GM23338 (cell line): Measurements from ENCODE around the gene MMP24OS. TPM values are rescaled to one million over a fixed set of nuclear protein-coding genes. Genes with fewer than 3 reads are reported as not detected.

ENCODE experiments used
- ATAC-seq: fragments of 200-7000 bp; cut with Tn5 transposase; 3 replicates; pipeline ENCODE4 v1.9.1; 2020
- DNase-seq: peaks from one replicate; pipeline ENCODE4 v3.0.0-alpha.2; 2015; ENCODE audit warnings: low spot score
- H2AFZ ChIP-seq: fragments of 200-600 bp; sonication (generic); 2 replicates; pipeline ENCODE4 v1.8.0; 2016; ENCODE audit warnings: antibody characterized with exemption, mild to moderate bottlenecking, moderate library complexity
- H3F3A ChIP-seq: fragments of 200-600 bp; sonication (generic); replicated peaks from 2 replicates; pipeline ENCODE4 v1.8.0; 2017; ENCODE audit warnings: antibody characterized with exemption, mixed run types, low read depth
- H3K27ac ChIP-seq: fragments of 200-600 bp; sonication (generic); 2 replicates; pipeline ENCODE4 v1.6.1; 2016; ENCODE audit warnings: low read depth
- H3K27me3 ChIP-seq: fragments of 200-600 bp; sonication (generic); 2 replicates; pipeline ENCODE4 v1.8.0; 2016; ENCODE audit warnings: mild to moderate bottlenecking, mixed run types, moderate library complexity; ENCODE audit not compliant: insufficient read depth
- H3K36me3 ChIP-seq: fragments of 200-600 bp; sonication (generic); 2 replicates; pipeline ENCODE4 v1.8.0; 2016; ENCODE audit warnings: mild to moderate bottlenecking; ENCODE audit not compliant: insufficient read depth
- H3K4me1 ChIP-seq: fragments of 200-600 bp; sonication (generic); 2 replicates; pipeline ENCODE4 v1.8.0; 2016; ENCODE audit warnings: mild to moderate bottlenecking, moderate library complexity; ENCODE audit not compliant: insufficient read depth
- H3K4me2 ChIP-seq: fragments of 200-600 bp; sonication (generic); 2 replicates; pipeline ENCODE4 v1.7.1; 2017; ENCODE audit warnings: mixed run types
- H3K4me3 ChIP-seq: fragments of 200-600 bp; sonication (generic); 2 replicates; pipeline ENCODE4 v1.6.1; 2016; ENCODE audit warnings: mixed run types
- H3K79me2 ChIP-seq: fragments of 200-600 bp; sonication (generic); replicated peaks from 2 replicates; pipeline ENCODE4 v1.8.0; 2017; ENCODE audit warnings: mild to moderate bottlenecking; ENCODE audit not compliant: insufficient read depth
- H3K9me2 ChIP-seq: fragments of 200-600 bp; sonication (generic); 2 replicates; pipeline ENCODE4 v1.8.0; 2017; ENCODE audit not compliant: insufficient read depth
- H4K20me1 ChIP-seq: fragments of 200-600 bp; sonication (generic); replicated peaks from 2 replicates; pipeline ENCODE4 v1.8.0; 2017; ENCODE audit warnings: mild to moderate bottlenecking; ENCODE audit not compliant: insufficient read depth
- H3K27ac Mint-ChIP-seq: 2 replicates; pipeline ENCODE4 v1.8.0; 2020; ENCODE audit warnings: inconsistent platforms, mild to moderate bottlenecking, moderate library complexity, mixed read lengths
- H3K27me3 Mint-ChIP-seq: 3 replicates; pipeline ENCODE4 v1.8.0; 2022; ENCODE audit warnings: low read depth, mild to moderate bottlenecking, moderate library complexity, mixed read lengths, inconsistent platforms; ENCODE audit not compliant: insufficient read depth, poor library complexity
- H3K36me3 Mint-ChIP-seq: 3 replicates; pipeline ENCODE4 v1.8.0; 2021; ENCODE audit warnings: low read depth, mild to moderate bottlenecking, inconsistent platforms, moderate library complexity, mixed read lengths
- H3K4me1 Mint-ChIP-seq: 3 replicates; pipeline ENCODE4 v1.8.0; 2020; ENCODE audit warnings: mild to moderate bottlenecking, inconsistent platforms, mixed read lengths
- H3K4me3 Mint-ChIP-seq: 3 replicates; pipeline ENCODE4 v1.8.0; 2021; ENCODE audit warnings: moderate library complexity, mild to moderate bottlenecking, inconsistent platforms, mixed read lengths
- H3K9me3 Mint-ChIP-seq: 3 replicates; pipeline ENCODE4 v1.8.0; 2020; ENCODE audit warnings: moderate library complexity, mild to moderate bottlenecking, inconsistent platforms, mixed read lengths
- CREB1 ChIP-seq: fragments of 250-450 bp; sonication (Bioruptor Pico); IDR thresholded peaks from 2 replicates; pipeline ENCODE4 v1.5.0; 2020; ENCODE audit warnings: low read depth, mild to moderate bottlenecking, moderate library complexity
- ETS1 ChIP-seq: IDR thresholded peaks from 2 replicates; pipeline ENCODE4 v1.6.1; 2016; ENCODE audit warnings: antibody characterized with exemption
- EZH2 ChIP-seq: fragments of 200-600 bp; sonication (generic); IDR thresholded peaks from one replicate; pipeline ENCODE4 v1.8.0; 2017; ENCODE audit warnings: antibody characterized with exemption, mild to moderate bottlenecking, low read depth; ENCODE audit not compliant: unreplicated experiment
- ZNF114 ChIP-seq: fragments of 250-450 bp; sonication (Bioruptor Pico); IDR thresholded peaks from 2 replicates; pipeline ENCODE4 v1.5.0; 2020; ENCODE audit warnings: mild to moderate bottlenecking, moderate library complexity
- polyA plus RNA-seq: library from polyadenylated mRNA; unstranded; fragments of >200 nt; fragmentation: Nextera tagmentation; extraction: Ambion mirVana; gene quantifications from 2 replicates; pipeline ENCODE4 v1.2.1, GENCODE V29; 2016
- total RNA-seq: library from RNA; depleted of rRNA; stranded (reverse); fragments of >200 nt; shearing (Covaris generic); gene quantifications from 2 replicates; pipeline ENCODE4 v1.2.3, GENCODE V29; 2014
- TF ChIP-seq, protein P1 (sequence below), 2 experiments: fragments of 200-600 bp in 1 of 2; sonication (generic) in 1 of 2; conservative IDR thresholded peaks; 2 replicates each; pipeline versions ENCODE4 v1.5.1 to v1.6.1; 2016 to 2017; ENCODE audit warnings: antibody characterized with exemption in 2 of 2, low read depth in 2 of 2, mild to moderate bottlenecking in 2 of 2, moderate library complexity in 1 of 2
- TF ChIP-seq, protein P2 (sequence below): fragments of 250-450 bp; sonication (Bioruptor Pico); IDR thresholded peaks from 2 replicates; pipeline ENCODE4 v1.5.0; 2020; ENCODE audit warnings: mild to moderate bottlenecking, moderate library complexity

The MMP24OS gene
- total and polyA plus RNA-seq, 2 experiments from 2014 or later = 10.5 to 25.4 TPM

DNA sequence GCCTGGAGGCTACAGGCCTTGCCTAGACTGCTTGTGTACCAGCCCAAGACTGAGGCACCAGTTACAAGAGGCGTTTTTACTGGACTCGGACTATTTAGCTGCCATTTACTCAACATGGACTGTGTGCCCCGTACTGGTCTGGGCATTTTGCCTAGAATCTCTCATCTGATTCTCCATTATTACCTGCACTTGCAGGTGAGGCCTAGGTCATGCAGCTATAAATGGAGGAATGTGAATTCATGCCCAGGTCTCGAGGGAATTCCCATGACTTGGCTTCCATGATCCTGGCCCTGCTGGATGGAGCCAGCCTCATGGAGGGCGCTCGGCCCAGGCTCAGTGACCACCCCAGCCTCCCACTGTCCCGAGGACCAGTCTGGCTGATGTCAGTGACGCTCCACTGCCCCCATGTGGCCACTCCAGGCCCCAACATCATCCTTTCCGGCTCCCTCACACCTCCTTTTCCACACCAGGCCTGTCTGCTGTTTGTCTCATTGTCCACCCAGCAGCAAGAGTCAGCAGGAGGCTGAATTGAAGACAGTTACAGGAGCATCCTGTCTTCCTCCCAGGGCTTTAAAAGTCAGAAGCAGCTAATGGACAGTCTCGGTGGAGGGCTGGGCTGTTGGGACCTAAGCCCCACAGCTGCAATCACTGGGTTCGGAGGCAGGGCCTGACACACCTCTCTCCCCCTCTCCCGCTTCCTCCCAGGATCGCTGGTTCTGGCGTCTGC is 8.7 kb downstream of the MMP24OS start:
- no peak overlapping the region for H3K27ac Mint-ChIP-seq
- peak; percentile 81 for ATAC-seq
- H3K36me3 ChIP-seq = no peaks in the 10 kb centered on the region

More for the DNA sequence above, 8.7 kb downstream of the MMP24OS start:
- no peaks in the 10 kb centered on the region; the same call in 1 of the 3 replicates for H3K36me3 Mint-ChIP-seq
- TF ChIP-seq, protein P1, sequence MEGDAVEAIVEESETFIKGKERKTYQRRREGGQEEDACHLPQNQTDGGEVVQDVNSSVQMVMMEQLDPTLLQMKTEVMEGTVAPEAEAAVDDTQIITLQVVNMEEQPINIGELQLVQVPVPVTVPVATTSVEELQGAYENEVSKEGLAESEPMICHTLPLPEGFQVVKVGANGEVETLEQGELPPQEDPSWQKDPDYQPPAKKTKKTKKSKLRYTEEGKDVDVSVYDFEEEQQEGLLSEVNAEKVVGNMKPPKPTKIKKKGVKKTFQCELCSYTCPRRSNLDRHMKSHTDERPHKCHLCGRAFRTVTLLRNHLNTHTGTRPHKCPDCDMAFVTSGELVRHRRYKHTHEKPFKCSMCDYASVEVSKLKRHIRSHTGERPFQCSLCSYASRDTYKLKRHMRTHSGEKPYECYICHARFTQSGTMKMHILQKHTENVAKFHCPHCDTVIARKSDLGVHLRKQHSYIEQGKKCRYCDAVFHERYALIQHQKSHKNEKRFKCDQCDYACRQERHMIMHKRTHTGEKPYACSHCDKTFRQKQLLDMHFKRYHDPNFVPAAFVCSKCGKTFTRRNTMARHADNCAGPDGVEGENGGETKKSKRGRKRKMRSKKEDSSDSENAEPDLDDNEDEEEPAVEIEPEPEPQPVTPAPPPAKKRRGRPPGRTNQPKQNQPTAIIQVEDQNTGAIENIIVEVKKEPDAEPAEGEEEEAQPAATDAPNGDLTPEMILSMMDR (conservative IDR thresholded peaks at IDR 0.05; ENCODE audit: low read depth in 2 of 2) = peak; percentile 85 to 99
- TF ChIP-seq CREB1 (CRISPR knock-in tag) (peak; percentile 55), EZH2 (no peak), ZNF114 (no peak), ETS1 (no peak)
- TF ChIP-seq, protein P2, sequence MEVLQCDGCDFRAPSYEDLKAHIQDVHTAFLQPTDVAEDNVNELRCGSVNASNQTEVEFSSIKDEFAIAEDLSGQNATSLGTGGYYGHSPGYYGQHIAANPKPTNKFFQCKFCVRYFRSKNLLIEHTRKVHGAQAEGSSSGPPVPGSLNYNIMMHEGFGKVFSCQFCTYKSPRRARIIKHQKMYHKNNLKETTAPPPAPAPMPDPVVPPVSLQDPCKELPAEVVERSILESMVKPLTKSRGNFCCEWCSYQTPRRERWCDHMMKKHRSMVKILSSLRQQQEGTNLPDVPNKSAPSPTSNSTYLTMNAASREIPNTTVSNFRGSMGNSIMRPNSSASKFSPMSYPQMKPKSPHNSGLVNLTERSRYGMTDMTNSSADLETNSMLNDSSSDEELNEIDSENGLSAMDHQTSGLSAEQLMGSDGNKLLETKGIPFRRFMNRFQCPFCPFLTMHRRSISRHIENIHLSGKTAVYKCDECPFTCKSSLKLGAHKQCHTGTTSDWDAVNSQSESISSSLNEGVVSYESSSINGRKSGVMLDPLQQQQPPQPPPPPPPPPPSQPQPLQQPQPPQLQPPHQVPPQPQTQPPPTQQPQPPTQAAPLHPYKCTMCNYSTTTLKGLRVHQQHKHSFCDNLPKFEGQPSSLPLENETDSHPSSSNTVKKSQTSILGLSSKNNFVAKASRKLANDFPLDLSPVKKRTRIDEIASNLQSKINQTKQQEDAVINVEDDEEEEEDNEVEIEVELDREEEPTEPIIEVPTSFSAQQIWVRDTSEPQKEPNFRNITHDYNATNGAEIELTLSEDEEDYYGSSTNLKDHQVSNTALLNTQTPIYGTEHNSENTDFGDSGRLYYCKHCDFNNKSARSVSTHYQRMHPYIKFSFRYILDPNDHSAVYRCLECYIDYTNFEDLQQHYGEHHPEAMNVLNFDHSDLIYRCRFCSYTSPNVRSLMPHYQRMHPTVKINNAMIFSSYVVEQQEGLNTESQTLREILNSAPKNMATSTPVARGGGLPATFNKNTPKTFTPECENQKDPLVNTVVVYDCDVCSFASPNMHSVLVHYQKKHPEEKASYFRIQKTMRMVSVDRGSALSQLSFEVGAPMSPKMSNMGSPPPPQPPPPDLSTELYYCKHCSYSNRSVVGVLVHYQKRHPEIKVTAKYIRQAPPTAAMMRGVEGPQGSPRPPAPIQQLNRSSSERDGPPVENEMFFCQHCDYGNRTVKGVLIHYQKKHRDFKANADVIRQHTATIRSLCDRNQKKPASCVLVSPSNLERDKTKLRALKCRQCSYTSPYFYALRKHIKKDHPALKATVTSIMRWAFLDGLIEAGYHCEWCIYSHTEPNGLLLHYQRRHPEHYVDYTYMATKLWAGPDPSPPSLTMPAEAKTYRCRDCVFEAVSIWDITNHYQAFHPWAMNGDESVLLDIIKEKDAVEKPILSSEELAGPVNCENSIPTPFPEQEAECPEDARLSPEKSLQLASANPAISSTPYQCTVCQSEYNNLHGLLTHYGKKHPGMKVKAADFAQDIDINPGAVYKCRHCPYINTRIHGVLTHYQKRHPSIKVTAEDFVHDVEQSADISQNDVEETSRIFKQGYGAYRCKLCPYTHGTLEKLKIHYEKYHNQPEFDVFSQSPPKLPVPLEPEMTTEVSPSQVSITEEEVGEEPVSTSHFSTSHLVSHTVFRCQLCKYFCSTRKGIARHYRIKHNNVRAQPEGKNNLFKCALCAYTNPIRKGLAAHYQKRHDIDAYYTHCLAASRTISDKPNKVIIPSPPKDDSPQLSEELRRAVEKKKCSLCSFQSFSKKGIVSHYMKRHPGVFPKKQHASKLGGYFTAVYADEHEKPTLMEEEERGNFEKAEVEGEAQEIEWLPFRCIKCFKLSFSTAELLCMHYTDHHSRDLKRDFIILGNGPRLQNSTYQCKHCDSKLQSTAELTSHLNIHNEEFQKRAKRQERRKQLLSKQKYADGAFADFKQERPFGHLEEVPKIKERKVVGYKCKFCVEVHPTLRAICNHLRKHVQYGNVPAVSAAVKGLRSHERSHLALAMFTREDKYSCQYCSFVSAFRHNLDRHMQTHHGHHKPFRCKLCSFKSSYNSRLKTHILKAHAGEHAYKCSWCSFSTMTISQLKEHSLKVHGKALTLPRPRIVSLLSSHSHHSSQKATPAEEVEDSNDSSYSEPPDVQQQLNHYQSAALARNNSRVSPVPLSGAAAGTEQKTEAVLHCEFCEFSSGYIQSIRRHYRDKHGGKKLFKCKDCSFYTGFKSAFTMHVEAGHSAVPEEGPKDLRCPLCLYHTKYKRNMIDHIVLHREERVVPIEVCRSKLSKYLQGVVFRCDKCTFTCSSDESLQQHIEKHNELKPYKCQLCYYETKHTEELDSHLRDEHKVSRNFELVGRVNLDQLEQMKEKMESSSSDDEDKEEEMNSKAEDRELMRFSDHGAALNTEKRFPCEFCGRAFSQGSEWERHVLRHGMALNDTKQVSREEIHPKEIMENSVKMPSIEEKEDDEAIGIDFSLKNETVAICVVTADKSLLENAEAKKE (CRISPR knock-in tag) = no peak
- no peaks in the 10 kb centered on the region for H4K20me1 ChIP-seq
- no peak overlapping the region for H3K4me2 ChIP-seq
- H3K27me3 ChIP-seq = no peaks in the 10 kb centered on the region
- no peak overlapping the region; the same call in 2 of the 3 replicates for H3K4me3 Mint-ChIP-seq
- peaks cover 22% of the 10 kb centered on the region for H3K27me3 Mint-ChIP-seq
- no peaks in the 10 kb centered on the region for H3K9me2 ChIP-seq
- no peaks in the 10 kb centered on the region for H3K9me3 Mint-ChIP-seq
- H3K79me2 ChIP-seq = no peaks in the 10 kb centered on the region
- peak overlapping the region; percentile 79; the same call in 1 of the 2 replicates for H3K27ac ChIP-seq
- DNase-seq = peak; percentile 93
- peaks cover 22% of the 10 kb centered on the region for H3K4me1 Mint-ChIP-seq
- no peak overlapping the region for H3K4me3 ChIP-seq
- no peak overlapping the region; the same call in 1 of the 2 replicates for H2AFZ ChIP-seq
- H3F3A ChIP-seq = peaks cover 9% of the 10 kb centered on the region; the same call in 1 of the 2 replicates
- H3K4me1 ChIP-seq = peaks cover 11% of the 10 kb centered on the region
